GM12878 (cell line): ENCODE data around the gene CEP131. TPM values are rescaled to one million over a fixed set of nuclear protein-coding genes. Genes with fewer than 3 reads are reported as not detected.
A peak's percentile ranks its signal among the peaks of the same experiment; 100 is the strongest.

Experiments used
- ATAC-seq: fragments of 200-7000 bp; cut with Tn5 transposase; 3 replicates; pipeline ENCODE4 v1.9.1; 2020; ENCODE audit warnings: mild to moderate bottlenecking, moderate library complexity
- BruUV-seq: library from RNA; stranded (reverse); fragments of 400-500 nt; replicated peaks from 2 replicates; lab custom pipeline; 2021; lab: Mats Ljungman, UMichigan
- CTCF ChIA-PET: fragments of 300-600 bp; sonication (Branson Sonifier 250); formaldehyde crosslinking; extraction: SDS; loops from one replicate; lab custom pipeline; 2021; ENCODE audit warnings: inconsistent platforms; lab: Yijun Ruan, JAX
- POLR2A ChIA-PET: fragments of 350-600 bp; formaldehyde crosslinking; extraction: SDS; loops from one replicate; lab custom pipeline; 2021; ENCODE audit warnings: inconsistent platforms; lab: Charles Lee
- RAD21 ChIA-PET: fragments of 300-600 bp; sonication (Branson Sonifier 250); formaldehyde crosslinking; loops from one replicate; lab custom pipeline; 2023; ENCODE audit warnings: antibody characterized with exemption; ENCODE audit not compliant: unreplicated experiment; lab: Charles Lee
- SMC1A ChIA-PET: fragments of 300-600 bp; sonication (Branson Sonifier 250); formaldehyde crosslinking; loops from one replicate; lab custom pipeline; 2023; ENCODE audit not compliant: unreplicated experiment, uncharacterized antibody; lab: Charles Lee
- DNase-seq: peaks from one replicate; pipeline ENCODE4 v3.0.0-alpha.2; 2011; ENCODE audit warnings: low read depth, low spot score
- FAIRE-seq: peaks from 3 replicates; lab custom pipeline; 2011; peaks lifted over from hg19 to GRCh38; lab: Jason Lieb, UNC
- H2AFZ ChIP-seq: 2 replicates; pipeline ENCODE4 v1.6.0; 2011; ENCODE audit warnings: low read depth, low read length, control low read depth; ENCODE audit not compliant: control insufficient read depth
- H3K27ac ChIP-seq: 2 replicates; pipeline ENCODE4 v1.5.1; 2011; ENCODE audit warnings: control low read depth; ENCODE audit not compliant: control insufficient read depth, insufficient read depth
- H3K27me3 ChIP-seq, 2 experiments: replicated peaks in 1 of 2; 2 replicates each; pipeline versions ENCODE4 v1.6.0 to v1.6.1; 2011; ENCODE audit warnings: low read length in 1 of 2; ENCODE audit not compliant: control insufficient read depth in 2 of 2, insufficient read depth in 2 of 2
- H3K36me3 ChIP-seq, 2 experiments: 2 replicates each; pipeline ENCODE4 v1.5.1; 2011; ENCODE audit warnings: low read length in 1 of 2; ENCODE audit not compliant: control insufficient read depth in 2 of 2, insufficient read depth in 2 of 2
- H3K4me1 ChIP-seq: 2 replicates; pipeline ENCODE4 v1.6.1; 2011; ENCODE audit warnings: mild to moderate bottlenecking, low read length, moderate library complexity, mixed read lengths; ENCODE audit not compliant: control insufficient read depth, insufficient read depth
- H3K4me2 ChIP-seq: 2 replicates; pipeline ENCODE4 v1.6.0; 2011; ENCODE audit warnings: control low read depth; ENCODE audit not compliant: control insufficient read depth, insufficient read depth
- H3K4me3 ChIP-seq: fragments of 200-600 bp; sonication (generic); 2 replicates; pipeline ENCODE4 v1.5.1; 2016
- H3K79me2 ChIP-seq: 2 replicates; pipeline ENCODE4 v1.6.0; 2011; ENCODE audit warnings: low read length; ENCODE audit not compliant: control insufficient read depth, insufficient read depth
- H3K9ac ChIP-seq: 2 replicates; pipeline ENCODE4 v1.8.0; 2011; ENCODE audit warnings: low read length, control low read depth, mixed read lengths; ENCODE audit not compliant: control insufficient read depth, insufficient read depth
- H3K9me3 ChIP-seq: replicated peaks from 3 replicates; pipeline ENCODE4 v1.5.1; 2011; ENCODE audit warnings: mild to moderate bottlenecking, low read length; ENCODE audit not compliant: control insufficient read depth, insufficient read depth
- H4K20me1 ChIP-seq: 2 replicates; pipeline ENCODE4 v1.6.0; 2011; ENCODE audit not compliant: control insufficient read depth, insufficient read depth
- CEBPZ ChIP-seq: fragments of 150-350 bp; IDR thresholded peaks from 2 replicates; pipeline ENCODE4 v1.6.1; 2016; ENCODE audit warnings: low read depth, low read length
- EZH2 ChIP-seq: IDR thresholded peaks from 2 replicates; pipeline ENCODE4 v1.6.1; 2012; ENCODE audit warnings: low read depth, mild to moderate bottlenecking, control low read depth, inconsistent platforms, low read length, borderline replicate concordance; ENCODE audit not compliant: control insufficient read depth
- HCFC1 ChIP-seq: fragments of 150-350 bp; IDR thresholded peaks from 2 replicates; pipeline ENCODE4 v1.6.1; 2014; ENCODE audit warnings: low read length
- LARP7 ChIP-seq: fragments of 450-650 bp; IDR thresholded peaks from 2 replicates; pipeline ENCODE4 v1.6.1; 2017; ENCODE audit warnings: mild to moderate bottlenecking
- MEF2B ChIP-seq: fragments of 450-650 bp; IDR thresholded peaks from 2 replicates; pipeline ENCODE4 v1.6.1; 2018; ENCODE audit warnings: mild to moderate bottlenecking, moderate library complexity; ENCODE audit not compliant: partially characterized antibody, poor library complexity, severe bottlenecking
- NR2C2 ChIP-seq: IDR thresholded peaks from 2 replicates; pipeline ENCODE4 v1.6.1; 2011; ENCODE audit warnings: borderline replicate concordance, low read depth; ENCODE audit not compliant: control insufficient read depth, insufficient read length
- RFX5 ChIP-seq: IDR thresholded peaks from 2 replicates; pipeline ENCODE4 v1.6.1; 2011; ENCODE audit warnings: low read depth, low read length, improper control_type of control experiment
- SIN3A ChIP-seq: IDR thresholded peaks from 2 replicates; pipeline ENCODE4 v1.6.1; 2012; ENCODE audit warnings: low read depth, low read length, improper control_type of control experiment
- SIX5 ChIP-seq: IDR thresholded peaks from 2 replicates; pipeline ENCODE4 v1.6.1; 2011; ENCODE audit warnings: mild to moderate bottlenecking, low read depth, low read length, moderate library complexity; ENCODE audit not compliant: severe bottlenecking
- TARDBP ChIP-seq: IDR thresholded peaks from 2 replicates; pipeline ENCODE4 v1.6.1; 2016; ENCODE audit warnings: borderline replicate concordance
- WGBS: methylation state at CpG from one replicate; pipeline ENCODE4 v1.1.6; 2016; ENCODE audit warnings: low lambda C conversion rate; ENCODE audit not compliant: insufficient replicate concordance, insufficient coverage; ENCODE audit errors: missing lambda C conversion rate; 5-methylcytosine and 5-hydroxymethylcytosine counted together
- in situ Hi-C: fragments of 300-500 bp; cut with MboI; formaldehyde crosslinking; loops from 9 replicates; pipeline ENCODE4 v1.14.3; 2018; ENCODE audit warnings: mixed read lengths
- intact Hi-C: fragments of 100-400 bp; cut with micrococcal nuclease; formaldehyde crosslinking; loops from one replicate; pipeline ENCODE4 v1.14.2; 2022; ENCODE audit not compliant: unreplicated experiment
- polyA plus RNA-seq, 11 experiments: library from polyadenylated mRNA; depleted of rRNA in 4 of 11; unstranded in 6 of 11; stranded (reverse) in 5 of 11; fragments of >200 nt; fragmentation: Nextera tagmentation in 4 of 11; fragmentation: Illumina TruSeq in 1 of 11; extraction: Ambion mirVana in 4 of 11; extraction: Trizol in 1 of 11; gene quantifications; 1 replicate in 1 of 11; 2 replicates in 10 of 11; pipeline versions ENCODE4 v1.2.1 to v1.2.3, GENCODE V29; 2011 to 2016; ENCODE audit warnings: inconsistent platforms in 2 of 11, missing spikeins in 2 of 11, low read depth in 1 of 11
- total RNA-seq, 4 experiments: library from RNA; depleted of rRNA in 3 of 4; stranded (reverse); fragments of >200 nt in 3 of 4; fragmentation: Illumina TruSeq in 1 of 4; extraction: Trizol in 1 of 4; gene quantifications; 2 replicates each; pipeline versions ENCODE4 v1.2.1 to v1.2.3, GENCODE V29; 2013 to 2021

CEP131 gene
- total and polyA plus RNA-seq, 10 of the 15 experiments (the other 5 are each of a cell fraction or from before 2014, with no cell fraction given), result 0.05 to 17.3 (median 6.7) TPM

- in situ Hi-C loops, result no loop called here
- no peaks in the 10 kb centered on the region for H3K36me3 ChIP-seq
- peaks cover 9% of the 10 kb centered on the region for H3K4me1 ChIP-seq
- H3K79me2 ChIP-seq, result peaks cover 3% of the 10 kb centered on the region
- intact Hi-C loops, result no loop called here
- ChIA-PET RAD21 (no interaction called here), CTCF (interaction anchor here (1.3 kb wide), 1 partner anchor 31 kb away, joined by 3 read pairs; no protein-coding TSS in a partner anchor), SMC1A (no interaction called here), POLR2A (interaction anchor here (0.8 kb wide), 2 partner anchors 74 kb away, joined by 5 to 9 read pairs; partner anchors contain the start of gene SLC38A10)
- no peak for DNase-seq
- no peaks in the 10 kb centered on the region for H4K20me1 ChIP-seq
- TF ChIP-seq MEF2B, result no peak
- no peak for TF ChIP-seq SIX5
- TF ChIP-seq SIN3A, result no peak
- TF ChIP-seq CEBPZ, result no peak
- TF ChIP-seq EZH2, result no peak
- TF ChIP-seq TARDBP, result no peak
- no peak for TF ChIP-seq RFX5
- TF ChIP-seq HCFC1, result no peak
- TF ChIP-seq LARP7, result no peak
- TF ChIP-seq NR2C2, result no peak
- FAIRE-seq, result no peak
- no peak overlapping the region for H2AFZ ChIP-seq
- H3K9ac ChIP-seq, result no peak overlapping the region
- peak overlapping the region; percentile 96 for H3K4me3 ChIP-seq
- ATAC-seq, result no peak
- H3K9me3 ChIP-seq, result no peaks in the 10 kb centered on the region
- H3K27ac ChIP-seq, result no peak overlapping the region
- peak overlapping the region; percentile 93 for H3K4me2 ChIP-seq
- no TSS peak for BruUV-seq
- WGBS, result 50% methylated on average over 11 of the region's 11 CpGs
- no peaks in the 10 kb centered on the region for H3K27me3 ChIP-seq
Observed at GRCh38 chr17:81221371-81221841, 1.4 kb downstream of the CEP131 start.
